AG04449 (cell line): ENCODE measurements around the gene ERN1.
A peak's percentile ranks its signal among the peaks of the same experiment; 100 is the strongest.

Source experiments
- CTCF ChIA-PET: fragments of 350-600 bp; formaldehyde crosslinking; extraction: SDS; loops from one replicate; lab custom pipeline; 2021; ENCODE audit warnings: antibody characterized with exemption; lab: Yijun Ruan, JAX
- POLR2A ChIA-PET: fragments of 400-600, 350-600 bp; formaldehyde crosslinking; extraction: SDS; loops from one replicate; lab custom pipeline; 2020; ENCODE audit warnings: antibody characterized with exemption, inconsistent platforms; lab: Yijun Ruan, JAX
- DNase-seq: peaks from one replicate; pipeline ENCODE4 v3.0.0-alpha.2; 2010; ENCODE audit warnings: low read depth, low spot score
- H3K4me3 ChIP-seq: 2 replicates; pipeline ENCODE4 v1.5.1; 2011; ENCODE audit warnings: low read depth, mild to moderate bottlenecking, control low read depth, low read length
- CTCF ChIP-seq: IDR thresholded peaks from one replicate; pipeline ENCODE4 v1.5.1; 2011; ENCODE audit warnings: mild to moderate bottlenecking, moderate library complexity, low read length, control low read depth, inconsistent platforms; ENCODE audit not compliant: insufficient read depth; ENCODE audit errors: missing control alignments

The ERN1 gene

GRCh38 chr17:64131606-64132270, 1.8 kb upstream of the ERN1 start:
- DNase-seq, result no peak
- ChIA-PET CTCF (interaction anchor here (1.0 to 27.2 kb wide), 28 partner anchors 10 to 231 kb away, joined by 3 to 1118 read pairs (median 10); partner anchors contain the start of genes CSHL1, GH1 and ICAM2), POLR2A (interaction anchor here (0.7 to 3.5 kb wide), 3 partner anchors 14 to 242 kb away, joined by 3 to 35 read pairs (median 3); no protein-coding TSS in a partner anchor)
- no peak for TF ChIP-seq CTCF
- H3K4me3 ChIP-seq, result no peak overlapping the region

GRCh38 chr17:64130559-64131001, 636 bp upstream of the ERN1 start:
- no peak for TF ChIP-seq CTCF
- ChIA-PET POLR2A (interaction anchor here (0.5 to 3.5 kb wide), 7 partner anchors 13 to 151 kb away, joined by 3 to 35 read pairs (median 3); no protein-coding TSS in a partner anchor), CTCF (interaction anchor here (0.9 to 27.2 kb wide), 25 partner anchors 9 to 226 kb away, joined by 3 to 1118 read pairs (median 5); partner anchors contain the start of genes CSHL1, GH1 and ICAM2)
- H3K4me3 ChIP-seq, result peak overlapping the region; percentile 61
- DNase-seq, result no peak

GRCh38 chr17:64129515-64129764, 504 bp downstream of the ERN1 start:
- ChIA-PET POLR2A (interaction anchor here (0.9 to 3.5 kb wide), 10 partner anchors 12 to 153 kb away, joined by 3 to 35 read pairs (median 4); no protein-coding TSS in a partner anchor), CTCF (interaction anchor here (1.8 to 27.2 kb wide), 5 partner anchors 20 to 218 kb away, joined by 3 to 1118 read pairs (median 15); partner anchors contain the start of genes CSHL1 and ICAM2)
- TF ChIP-seq CTCF, result no peak
- no peak for DNase-seq
- H3K4me3 ChIP-seq, result peak overlapping the region; percentile 64

- DNase-seq, result no peak
- peak overlapping the region; percentile 64 for H3K4me3 ChIP-seq
- CTCF ChIA-PET, result interaction anchor here (1.8 to 27.2 kb wide), 5 partner anchors 20 to 218 kb away, joined by 3 to 1118 read pairs (median 15); partner anchors contain the start of genes CSHL1 and ICAM2
- no peak for TF ChIP-seq CTCF
- POLR2A ChIA-PET, result interaction anchor here (0.9 to 3.5 kb wide), 10 partner anchors 11 to 153 kb away, joined by 3 to 35 read pairs (median 4); no protein-coding TSS in a partner anchor
Measured at GRCh38 chr17:64128787-64129514, 993 bp downstream of the ERN1 start.

- DNase-seq, result no peak
- TF ChIP-seq CTCF, result no peak
- no peak overlapping the region for H3K4me3 ChIP-seq
- ChIA-PET POLR2A (interaction anchor here (0.6 to 1.3 kb wide), 3 partner anchors 23 to 1498 kb away, joined by 3 to 4 read pairs (median 3); no protein-coding TSS in a partner anchor), CTCF (interaction anchor here (1.4 to 27.2 kb wide), 2 partner anchors 53 to 100 kb away, joined by 3 to 1118 read pairs; partner anchors contain the start of gene ICAM2)
Measured at GRCh38 chr17:64126918-64127317, 3.0 kb downstream of the ERN1 start.
